Measurements from ENCODE around the gene DNMT3B.

The DNMT3B gene

DNA sequence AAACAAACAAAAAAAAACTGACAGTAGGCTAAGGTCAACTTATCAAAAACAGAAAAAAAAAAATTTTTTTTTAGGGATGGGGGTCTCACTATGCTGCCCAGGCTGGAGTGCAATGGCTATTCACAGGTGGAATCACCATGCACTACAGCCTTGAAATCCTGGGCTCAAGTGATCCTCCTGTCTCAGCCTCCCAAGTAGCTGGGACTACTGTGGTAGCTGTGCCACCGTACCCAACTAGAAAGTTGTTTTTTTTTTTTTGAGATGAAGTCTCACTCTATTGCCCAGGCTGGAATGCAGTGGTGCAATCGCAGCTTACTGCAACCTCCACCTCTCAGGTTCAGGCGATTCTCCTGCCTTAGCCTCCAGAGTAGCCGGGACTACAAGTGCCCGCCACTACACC is 21.0 kb upstream of the DNMT3B start:
- Histone ChIP-seq H3K4me3 (no peak overlapping the region), H3K27ac (no peak overlapping the region)
- TF ChIP-seq, protein P1, sequence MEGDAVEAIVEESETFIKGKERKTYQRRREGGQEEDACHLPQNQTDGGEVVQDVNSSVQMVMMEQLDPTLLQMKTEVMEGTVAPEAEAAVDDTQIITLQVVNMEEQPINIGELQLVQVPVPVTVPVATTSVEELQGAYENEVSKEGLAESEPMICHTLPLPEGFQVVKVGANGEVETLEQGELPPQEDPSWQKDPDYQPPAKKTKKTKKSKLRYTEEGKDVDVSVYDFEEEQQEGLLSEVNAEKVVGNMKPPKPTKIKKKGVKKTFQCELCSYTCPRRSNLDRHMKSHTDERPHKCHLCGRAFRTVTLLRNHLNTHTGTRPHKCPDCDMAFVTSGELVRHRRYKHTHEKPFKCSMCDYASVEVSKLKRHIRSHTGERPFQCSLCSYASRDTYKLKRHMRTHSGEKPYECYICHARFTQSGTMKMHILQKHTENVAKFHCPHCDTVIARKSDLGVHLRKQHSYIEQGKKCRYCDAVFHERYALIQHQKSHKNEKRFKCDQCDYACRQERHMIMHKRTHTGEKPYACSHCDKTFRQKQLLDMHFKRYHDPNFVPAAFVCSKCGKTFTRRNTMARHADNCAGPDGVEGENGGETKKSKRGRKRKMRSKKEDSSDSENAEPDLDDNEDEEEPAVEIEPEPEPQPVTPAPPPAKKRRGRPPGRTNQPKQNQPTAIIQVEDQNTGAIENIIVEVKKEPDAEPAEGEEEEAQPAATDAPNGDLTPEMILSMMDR (IDR thresholded peaks at IDR 0.05), result no peak
- DNase-seq (ENCODE audit: low spot score), result no peak

DNA sequence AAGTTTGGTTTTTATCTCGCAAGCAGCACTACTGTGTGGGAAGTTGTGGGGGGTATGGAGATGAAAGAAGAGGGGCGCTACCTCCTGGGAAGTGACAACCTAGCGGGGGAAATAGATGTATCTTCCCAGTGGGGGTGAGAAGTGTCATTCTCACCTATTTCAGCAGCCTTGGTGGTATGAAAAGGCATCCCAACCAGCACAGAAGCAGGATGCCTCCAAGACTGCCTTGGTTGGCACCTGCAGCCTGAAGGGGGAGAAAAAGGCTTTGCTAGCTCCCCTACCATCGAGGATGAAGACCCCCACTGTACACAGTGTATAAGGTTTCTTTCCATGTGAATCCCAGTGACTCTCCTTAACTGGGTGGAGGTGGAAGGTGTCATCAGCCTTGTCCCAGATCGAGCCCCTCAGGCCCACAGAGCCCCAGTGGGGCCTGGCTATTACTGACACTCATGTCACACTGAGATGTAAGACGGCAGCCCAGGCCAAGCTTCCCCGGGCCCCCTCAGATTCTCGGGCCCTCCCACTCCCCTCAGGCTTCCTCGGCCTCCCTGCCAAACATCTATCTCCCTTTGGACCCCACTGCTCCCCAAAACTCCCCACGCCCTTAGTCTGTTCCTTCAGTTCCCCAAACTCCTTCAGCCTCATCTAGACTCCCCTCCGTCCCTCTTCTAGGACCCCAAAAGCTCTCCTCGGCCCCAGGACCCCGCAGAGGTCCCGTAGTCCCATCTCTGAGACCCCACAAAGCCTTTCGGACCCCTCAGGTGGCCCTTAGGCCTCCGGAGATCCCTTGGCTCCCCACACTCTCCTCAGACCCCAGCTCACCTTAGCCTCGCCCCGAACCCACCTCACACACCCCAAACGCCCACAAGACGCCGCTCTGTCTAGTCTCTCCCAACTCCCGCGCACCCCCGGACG is 19.6 kb upstream of the DNMT3B start:
- TF ChIP-seq, protein P1 (IDR thresholded peaks at IDR 0.05), result no peak
- Histone ChIP-seq H3K27ac (peak overlapping the region; percentile 80 to 98), H3K4me3 (peak overlapping the region; percentile 100)
- DNase-seq (ENCODE audit: low spot score), result no peak

DNA sequence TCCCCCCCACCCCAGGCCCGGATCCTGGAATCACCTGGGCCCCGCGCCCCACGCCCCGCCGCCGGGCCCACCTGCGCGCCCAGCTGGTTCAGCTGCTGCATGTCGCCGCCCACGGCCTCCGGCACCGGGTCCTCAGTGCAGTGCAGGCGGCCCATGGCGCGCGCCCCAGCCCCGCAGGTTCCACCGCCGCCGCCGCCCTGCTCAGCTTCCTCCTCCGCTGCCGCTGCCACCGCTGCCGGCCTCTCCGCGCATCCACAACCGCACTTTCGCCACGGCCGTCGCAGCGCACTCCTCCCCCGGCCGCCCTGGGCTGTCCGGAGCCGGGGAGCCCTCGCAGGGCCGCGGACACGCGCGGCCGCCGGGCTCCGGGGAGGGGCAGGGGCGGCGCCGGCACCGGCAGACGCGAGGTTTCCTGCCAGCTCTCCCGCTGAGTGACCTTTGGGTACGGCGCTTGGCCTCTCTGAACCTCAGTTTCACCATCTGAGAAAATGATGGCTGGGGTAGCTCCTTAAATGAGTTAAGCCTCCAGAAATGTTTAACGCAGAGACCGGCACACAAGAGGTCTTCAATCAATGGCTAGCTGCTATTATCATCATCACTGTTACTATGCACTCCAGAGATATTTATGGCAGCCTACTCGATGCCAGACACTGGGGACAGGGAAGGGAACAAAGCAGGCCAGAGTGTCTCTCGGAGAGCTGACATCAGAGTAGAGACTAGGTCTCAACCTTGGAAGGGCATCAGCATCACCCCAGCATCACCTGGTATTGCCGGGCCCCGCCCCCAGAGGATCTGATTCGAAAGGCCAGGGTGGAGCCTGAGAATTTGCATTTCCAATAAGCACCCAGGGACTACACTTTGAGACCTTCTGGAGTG is 18.7 kb upstream of the DNMT3B start, which contains the start of gene COMMD7:
TSS of gene COMMD7 (minus strand) at position 231 of the 876 bp plus-strand sequence. CDS start at position 155, 76 bp downstream.
- DNase-seq (ENCODE audit: low spot score), result peak; percentile 77
- peak within 1 kb of the TSS; percentile 100 for H3K4me3 ChIP-seq
- TF ChIP-seq, protein P1 (IDR thresholded peaks at IDR 0.05), result no peak
- peak within 1 kb of the TSS; percentile 80 to 98 for H3K27ac ChIP-seq

DNA sequence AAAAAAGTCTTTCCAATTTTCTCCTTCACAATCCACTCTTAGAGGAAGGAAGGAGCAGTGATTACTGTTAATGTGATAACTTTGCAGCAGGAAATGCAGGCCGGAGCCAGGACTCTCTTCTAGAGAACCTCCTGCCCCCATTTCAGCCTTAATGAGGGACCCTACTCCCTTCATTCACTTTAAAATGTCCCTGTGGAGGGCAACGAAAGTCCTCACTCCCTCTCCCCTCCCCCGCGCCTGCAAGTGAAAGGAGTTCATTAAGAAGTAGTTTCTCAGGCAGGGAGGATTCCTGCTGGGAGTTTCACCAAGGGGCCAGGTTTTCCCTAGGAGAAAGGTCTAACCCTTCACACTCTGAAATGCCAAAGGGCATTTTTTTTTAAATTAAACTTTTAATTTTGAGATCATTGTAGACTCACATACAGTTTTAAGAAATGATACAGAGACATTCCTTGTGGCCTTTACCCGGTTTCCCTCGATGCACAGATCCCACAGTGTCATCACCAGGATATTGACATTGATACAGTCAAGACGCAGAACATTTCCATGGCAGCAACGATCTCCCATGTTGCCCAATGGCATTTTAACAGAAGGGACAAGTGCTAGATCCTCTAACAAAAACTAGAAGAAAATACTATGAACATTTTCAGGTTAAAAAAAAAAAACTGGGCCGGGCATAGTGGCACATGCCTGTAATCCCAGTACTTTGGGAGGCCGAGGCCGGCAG is 12.1 kb upstream of the DNMT3B start:
- TF ChIP-seq, protein P1 (IDR thresholded peaks at IDR 0.05), result no peak
- Histone ChIP-seq H3K4me3 (no peak overlapping the region), H3K27ac (no peak overlapping the region)
- no peak for DNase-seq (ENCODE audit: low spot score)

DNA sequence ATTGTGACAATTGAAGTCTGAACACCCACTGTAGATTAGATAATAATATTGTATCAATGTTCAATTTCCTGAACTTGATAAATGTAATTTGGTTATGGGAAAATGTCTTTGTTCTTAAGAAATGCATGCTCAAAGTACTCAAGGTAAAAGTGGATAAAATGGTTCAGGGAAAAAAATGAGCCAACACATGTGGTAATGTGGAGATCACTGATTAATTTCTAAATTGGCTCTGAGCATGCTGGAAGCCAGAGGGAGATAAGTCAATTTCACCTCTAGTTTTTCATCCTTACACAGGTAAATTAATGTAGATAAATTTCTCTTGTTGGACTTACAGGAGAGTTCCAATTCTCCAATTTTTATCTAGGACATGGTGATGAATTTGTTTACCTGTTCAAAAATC is 10.9 kb upstream of the DNMT3B start:
- TF ChIP-seq, protein P1 (IDR thresholded peaks at IDR 0.05), result no peak
- Histone ChIP-seq H3K27ac (no peak overlapping the region), H3K4me3 (no peak overlapping the region)
- DNase-seq (ENCODE audit: low spot score), result no peak

DNA sequence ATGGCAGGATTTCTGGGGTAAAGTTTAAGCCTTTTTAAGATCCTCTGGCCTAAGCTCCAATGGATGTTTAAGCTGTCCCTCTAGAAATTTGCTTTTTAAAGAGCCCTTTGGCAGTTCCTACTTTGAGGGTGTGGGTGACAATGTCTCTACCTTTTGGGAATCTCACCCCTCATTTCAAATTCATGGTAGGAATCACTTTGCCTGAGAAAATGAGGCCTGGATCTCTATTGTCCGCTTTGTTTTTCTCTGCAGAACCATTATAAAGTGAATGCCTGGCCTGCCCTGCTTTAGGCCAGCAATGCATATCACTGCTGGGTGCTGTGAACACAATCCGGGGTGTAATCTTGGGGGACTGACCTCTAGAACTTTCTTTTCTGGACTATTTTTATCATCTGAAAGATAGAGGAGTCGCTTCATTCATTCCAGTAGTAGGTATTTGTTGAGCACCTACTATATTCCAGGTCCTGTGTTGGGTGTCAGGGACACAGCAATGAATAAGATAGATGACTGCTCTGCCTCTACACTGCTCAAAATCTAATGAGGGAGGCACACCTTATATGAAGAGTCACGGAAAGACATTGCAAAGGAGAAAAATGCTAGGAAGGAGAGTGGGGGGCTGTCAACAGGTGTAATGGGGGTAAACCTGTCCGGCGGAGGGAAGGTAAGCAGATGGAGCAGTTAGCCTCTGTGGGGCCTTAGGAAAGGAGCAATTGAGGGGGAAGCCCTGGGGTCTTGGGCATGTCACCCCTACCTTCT is 10.3 kb upstream of the DNMT3B start:
- no peak overlapping the region for H3K27ac ChIP-seq
- DNase-seq (ENCODE audit: low spot score), result no peak
- no peak overlapping the region for H3K4me3 ChIP-seq
- TF ChIP-seq, protein P1 (IDR thresholded peaks at IDR 0.05), result no peak

All from coronary artery (tissue), 2 donors.